Nephron progenitor cell (in vitro differentiated cells): ENCODE results near the gene CCDC91.
"Not testable (repeated sequence)": the region's sequence is repeated elsewhere in the genome, so short reads cannot be mapped to it uniquely, and the experiment has no call there.

Source experiments
- DNase-seq: peaks from one replicate; pipeline ENCODE4 v3.0.0; 2021
- H3K27ac Mint-ChIP-seq: 2 replicates; pipeline ENCODE4 v1.8.0; 2021; ENCODE audit warnings: mild to moderate bottlenecking, moderate library complexity, mixed read lengths
- H3K27me3 Mint-ChIP-seq: 2 replicates; pipeline ENCODE4 v1.8.0; 2021; ENCODE audit warnings: mild to moderate bottlenecking, low read depth, mixed read lengths; ENCODE audit not compliant: poor library complexity
- H3K36me3 Mint-ChIP-seq: 2 replicates; pipeline ENCODE4 v1.8.0; 2021; ENCODE audit warnings: low read depth, mixed read lengths
- H3K4me1 Mint-ChIP-seq: 2 replicates; pipeline ENCODE4 v1.8.0; 2021; ENCODE audit warnings: mixed read lengths
- H3K4me3 Mint-ChIP-seq: 2 replicates; pipeline ENCODE4 v1.8.0; 2021; ENCODE audit warnings: mild to moderate bottlenecking, moderate library complexity, mixed read lengths
- H3K9me3 Mint-ChIP-seq: 2 replicates; pipeline ENCODE4 v1.8.0; 2021; ENCODE audit warnings: mild to moderate bottlenecking, moderate library complexity, mixed read lengths
- TF ChIP-seq, protein P1 (sequence below): fragments of 200-600 bp; sonication (generic); IDR thresholded peaks from 2 replicates; pipeline ENCODE4 v1.5.0; 2021; ENCODE audit warnings: antibody characterized with exemption

The CCDC91 gene

DNA sequence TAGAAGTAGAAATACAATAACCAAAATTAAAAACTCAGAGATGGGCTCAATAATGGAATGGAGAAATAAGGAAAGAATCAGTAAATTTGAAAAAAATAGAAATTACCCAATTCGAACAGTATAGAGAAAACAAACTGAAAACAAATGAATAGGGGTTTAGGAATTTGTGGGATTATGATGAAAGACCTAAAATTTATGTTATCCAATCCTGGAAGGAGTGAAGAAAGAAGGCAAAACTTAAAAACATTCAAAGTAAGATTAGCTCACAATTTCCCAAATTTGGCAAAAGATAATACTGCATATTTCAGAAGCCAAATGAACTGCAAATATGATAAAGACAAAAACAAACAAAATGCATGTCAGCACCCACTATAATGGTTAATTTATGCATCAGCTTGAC, 177.1 kb downstream of the CCDC91 start:
- no peak overlapping the region for H3K27ac Mint-ChIP-seq
- DNase-seq, result no peak
- TF ChIP-seq, protein P1, sequence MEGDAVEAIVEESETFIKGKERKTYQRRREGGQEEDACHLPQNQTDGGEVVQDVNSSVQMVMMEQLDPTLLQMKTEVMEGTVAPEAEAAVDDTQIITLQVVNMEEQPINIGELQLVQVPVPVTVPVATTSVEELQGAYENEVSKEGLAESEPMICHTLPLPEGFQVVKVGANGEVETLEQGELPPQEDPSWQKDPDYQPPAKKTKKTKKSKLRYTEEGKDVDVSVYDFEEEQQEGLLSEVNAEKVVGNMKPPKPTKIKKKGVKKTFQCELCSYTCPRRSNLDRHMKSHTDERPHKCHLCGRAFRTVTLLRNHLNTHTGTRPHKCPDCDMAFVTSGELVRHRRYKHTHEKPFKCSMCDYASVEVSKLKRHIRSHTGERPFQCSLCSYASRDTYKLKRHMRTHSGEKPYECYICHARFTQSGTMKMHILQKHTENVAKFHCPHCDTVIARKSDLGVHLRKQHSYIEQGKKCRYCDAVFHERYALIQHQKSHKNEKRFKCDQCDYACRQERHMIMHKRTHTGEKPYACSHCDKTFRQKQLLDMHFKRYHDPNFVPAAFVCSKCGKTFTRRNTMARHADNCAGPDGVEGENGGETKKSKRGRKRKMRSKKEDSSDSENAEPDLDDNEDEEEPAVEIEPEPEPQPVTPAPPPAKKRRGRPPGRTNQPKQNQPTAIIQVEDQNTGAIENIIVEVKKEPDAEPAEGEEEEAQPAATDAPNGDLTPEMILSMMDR, result no peak
- no peak overlapping the region for H3K4me3 Mint-ChIP-seq
- H3K4me1 Mint-ChIP-seq, result no peaks in the 10 kb centered on the region
- H3K27me3 Mint-ChIP-seq, result no peaks in the 10 kb centered on the region
- H3K9me3 Mint-ChIP-seq, result peaks cover 56% of the 10 kb centered on the region
- peaks cover 50% of the 10 kb centered on the region for H3K36me3 Mint-ChIP-seq

DNA sequence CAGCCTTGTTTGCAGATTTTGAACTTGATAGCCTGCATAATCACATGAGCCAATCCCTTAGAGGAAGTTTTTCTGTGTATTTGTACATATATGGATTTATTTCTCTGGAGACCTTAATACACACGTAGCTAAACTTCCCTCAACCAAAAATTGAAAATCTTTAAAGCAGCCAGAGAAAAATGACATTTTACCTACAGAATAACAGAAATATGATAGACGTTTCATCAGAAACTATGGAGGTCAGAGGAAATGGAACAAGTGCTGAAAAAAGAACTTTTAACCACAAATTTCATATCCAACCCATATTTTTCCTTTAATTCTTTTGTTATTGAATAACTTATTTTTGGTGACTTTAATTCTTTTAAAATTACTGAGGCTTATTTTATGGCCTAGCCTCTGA, 177.7 kb downstream of the CCDC91 start:
- no peak overlapping the region for H3K27ac Mint-ChIP-seq
- peaks cover 56% of the 10 kb centered on the region for H3K36me3 Mint-ChIP-seq
- no peaks in the 10 kb centered on the region for H3K27me3 Mint-ChIP-seq
- H3K9me3 Mint-ChIP-seq, result peaks cover 63% of the 10 kb centered on the region
- H3K4me1 Mint-ChIP-seq, result no peaks in the 10 kb centered on the region
- H3K4me3 Mint-ChIP-seq, result no peak overlapping the region
- no peak for DNase-seq
- TF ChIP-seq, protein P1, result no peak

DNA sequence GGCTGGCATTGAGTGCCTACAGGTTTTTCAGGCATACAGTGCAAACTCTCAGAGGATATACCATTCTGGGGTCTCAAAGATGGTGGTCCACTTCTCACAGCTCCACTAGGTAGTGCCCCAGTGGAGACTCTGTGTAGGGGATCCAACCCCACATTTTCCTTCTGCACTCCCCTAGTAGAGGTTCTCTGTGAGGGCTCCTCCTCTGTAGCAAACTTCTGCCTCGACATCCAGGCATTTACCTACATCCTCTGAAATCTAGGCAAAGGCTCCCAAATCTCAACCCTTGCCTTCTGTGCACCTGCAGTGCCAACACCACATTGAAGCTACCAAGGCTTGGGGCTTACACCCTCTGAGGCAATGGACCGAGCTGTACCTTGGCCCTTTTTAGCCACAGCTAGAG, 179.2 kb downstream of the CCDC91 start:
- TF ChIP-seq, protein P1, result no peak
- H3K4me3 Mint-ChIP-seq, result no peak overlapping the region
- no peaks in the 10 kb centered on the region for H3K27me3 Mint-ChIP-seq
- no peaks in the 10 kb centered on the region for H3K4me1 Mint-ChIP-seq
- H3K9me3 Mint-ChIP-seq, result peaks cover 71% of the 10 kb centered on the region
- H3K36me3 Mint-ChIP-seq, result peaks cover 64% of the 10 kb centered on the region
- no peak overlapping the region for H3K27ac Mint-ChIP-seq
- DNase-seq, result no peak

DNA sequence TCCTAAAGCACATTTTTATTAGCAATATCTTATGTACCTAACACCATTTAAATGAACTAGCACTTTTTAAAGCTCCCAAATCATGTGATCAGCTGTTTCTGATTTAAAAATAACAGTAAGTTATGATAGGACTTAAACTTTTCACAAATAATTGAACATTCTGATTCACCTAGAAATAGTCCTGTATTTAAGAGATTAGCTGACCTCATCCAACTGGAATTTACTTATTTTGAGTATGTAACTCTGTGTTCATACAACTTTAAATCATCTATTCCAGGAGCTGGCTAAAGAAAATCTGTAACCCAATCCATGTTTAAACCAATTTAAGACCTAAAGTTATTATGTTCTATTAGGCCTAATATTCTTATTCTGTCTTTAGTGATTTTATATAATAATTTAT, 184.3 kb downstream of the CCDC91 start:
- H3K9me3 Mint-ChIP-seq, result peaks cover 42% of the 10 kb centered on the region
- DNase-seq, result no peak
- TF ChIP-seq, protein P1, result no peak
- H3K27me3 Mint-ChIP-seq, result no peaks in the 10 kb centered on the region
- H3K4me1 Mint-ChIP-seq, result no peaks in the 10 kb centered on the region
- no peak overlapping the region for H3K27ac Mint-ChIP-seq
- H3K36me3 Mint-ChIP-seq, result peaks cover 44% of the 10 kb centered on the region
- no peak overlapping the region for H3K4me3 Mint-ChIP-seq

DNA sequence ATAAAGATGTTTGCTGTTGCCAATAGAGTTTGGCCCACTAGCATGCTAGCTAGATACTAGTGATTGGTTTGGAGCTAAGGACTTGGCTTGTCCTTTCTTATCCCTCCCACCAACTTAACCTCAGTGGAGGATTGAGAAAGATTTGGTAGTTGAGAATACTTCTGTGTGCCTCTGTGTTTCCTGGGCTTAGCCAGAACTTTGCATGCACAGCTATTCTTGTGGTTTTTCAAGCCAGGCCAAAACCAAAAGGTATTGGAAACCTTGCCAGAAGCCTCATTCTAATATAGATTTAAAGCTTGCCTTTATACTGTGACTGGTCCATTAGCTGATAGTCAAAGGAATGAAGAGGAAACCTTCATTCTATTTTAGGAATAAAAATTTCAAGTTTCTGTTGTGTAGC, 188.5 kb downstream of the CCDC91 start:
- Mint-ChIP-seq H3K4me1 (no peaks in the 10 kb centered on the region), H3K4me3 (no peak overlapping the region), H3K27me3 (no peaks in the 10 kb centered on the region), H3K27ac (no peak overlapping the region), H3K36me3 (peaks cover 8% of the 10 kb centered on the region), H3K9me3 (peaks cover under 1% of the 10 kb centered on the region)
- no peak for DNase-seq
- TF ChIP-seq, protein P1, result no peak

DNA sequence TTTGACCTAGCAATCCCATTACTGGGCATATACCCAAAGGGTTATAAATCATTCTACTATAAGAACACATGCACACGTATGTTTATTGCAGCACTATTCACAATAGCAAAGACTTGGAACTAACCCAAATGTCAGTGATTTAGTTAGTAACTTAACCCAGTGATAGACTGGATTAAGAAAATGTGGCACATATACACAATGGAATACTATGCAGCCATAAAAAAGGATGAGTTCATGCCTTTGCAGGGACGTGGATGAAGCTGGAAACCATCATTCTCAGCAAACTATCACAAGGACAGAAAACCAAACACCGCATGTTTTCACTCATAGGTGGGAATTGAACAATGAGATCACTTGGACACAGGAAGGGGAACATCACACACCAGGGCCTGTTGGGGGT, 189.5 kb downstream of the CCDC91 start:
- H3K36me3 Mint-ChIP-seq, H3K27ac Mint-ChIP-seq: not testable (repeated sequence)

More for the DNA sequence above, 189.5 kb downstream of the CCDC91 start:
- not testable (repeated sequence) for H3K4me1 Mint-ChIP-seq, H3K9me3 Mint-ChIP-seq, H3K4me3 Mint-ChIP-seq, DNase-seq, H3K27me3 Mint-ChIP-seq
